ENCODE measurements around the gene UQCRHL. TPM values are rescaled to one million over a fixed set of nuclear protein-coding genes. Genes with fewer than 3 reads are reported as not detected.

The UQCRHL gene
- total RNA-seq, 6 donors from 2014 or later, result 0.57 to 2.1 (median 1.1) TPM

- WGBS, 2 donors, result 98 to 99% methylated on average over 2 to 7 of the region's 7 CpGs
- no peak for DNase-seq
- Histone ChIP-seq H3K27me3 (no peaks in the 10 kb centered on the region), H3K36me3 (peaks cover 0 to 36% (median 5%) of the 10 kb centered on the region in 4 donors), H3K4me3 (no peak overlapping the region), H3K27ac (no peak overlapping the region), H3K9me3 (no peaks in the 10 kb centered on the region), H3K4me1 (no peaks in the 10 kb centered on the region)
- TF ChIP-seq POLR2A (IDR thresholded peaks at IDR 0.05) (no peak), POLR2AphosphoS5 (IDR thresholded peaks at IDR 0.05) (no peak), EP300 (IDR thresholded peaks at IDR 0.05) (no peak), CTCF (IDR thresholded peaks at IDR 0.05) (no peak)
- ATAC-seq (ENCODE audit: low FRiP score in 2 of 2), result no peak
Observed at GRCh38 chr1:15768388-15768787, 39.1 kb downstream of the UQCRHL start.

GRCh38 chr1:15767941-15768340, 39.5 kb downstream of the UQCRHL start:
- Histone ChIP-seq H3K4me1 (no peaks in the 10 kb centered on the region), H3K4me3 (no peak overlapping the region), H3K27ac (no peak overlapping the region), H3K9me3 (no peaks in the 10 kb centered on the region), H3K27me3 (no peaks in the 10 kb centered on the region), H3K36me3 (peaks cover 0 to 36% (median 5%) of the 10 kb centered on the region in 4 donors)
- TF ChIP-seq POLR2AphosphoS5 (IDR thresholded peaks at IDR 0.05), result no peak
- no peak for TF ChIP-seq CTCF (IDR thresholded peaks at IDR 0.05)
- TF ChIP-seq EP300 (IDR thresholded peaks at IDR 0.05), result no peak
- TF ChIP-seq POLR2A (IDR thresholded peaks at IDR 0.05), result no peak
- no peak for DNase-seq
- WGBS, 2 donors, result 81 to 95% methylated on average over 4 of the region's 5 CpGs
- ATAC-seq (ENCODE audit: low FRiP score in 2 of 2), result no peak

GRCh38 chr1:15765495-15766194, 41.8 kb downstream of the UQCRHL start:
- no peak for DNase-seq
- Histone ChIP-seq H3K9me3 (no peaks in the 10 kb centered on the region), H3K36me3 (peaks cover 0 to 23% (median 5%) of the 10 kb centered on the region in 4 donors), H3K4me3 (no peak overlapping the region), H3K27ac (peak overlapping the region in 1 of 4 donors; percentile 4), H3K4me1 (peaks cover 0 to 4% (median 0%) of the 10 kb centered on the region in 4 donors), H3K27me3 (peaks cover 0 to 2% (median 0%) of the 10 kb centered on the region in 4 donors)
- no peak for ATAC-seq (ENCODE audit: low FRiP score in 2 of 2)
- TF ChIP-seq EP300 (IDR thresholded peaks at IDR 0.05) (no peak), POLR2AphosphoS5 (IDR thresholded peaks at IDR 0.05) (no peak), CTCF (IDR thresholded peaks at IDR 0.05) (no peak), POLR2A (IDR thresholded peaks at IDR 0.05) (no peak)
- 70 to 86% methylated on average over 14 to 17 of the region's 20 CpGs for WGBS, 2 donors

- TF ChIP-seq EP300 (IDR thresholded peaks at IDR 0.05) (no peak), POLR2A (IDR thresholded peaks at IDR 0.05) (no peak), CTCF (IDR thresholded peaks at IDR 0.05) (no peak), POLR2AphosphoS5 (IDR thresholded peaks at IDR 0.05) (no peak)
- H3K4me3 ChIP-seq, result no peak overlapping the region
- ATAC-seq (ENCODE audit: low FRiP score in 2 of 2) (no peak), DNase-seq (peak in 1 of 2 donors; percentile 84)
- H3K36me3 ChIP-seq, result peaks cover 0 to 16% (median 5%) of the 10 kb centered on the region in 4 donors
- WGBS, 2 donors, result 82 to 93% methylated on average over 14 to 15 of the region's 15 CpGs
- peaks cover 0 to 2% (median 0%) of the 10 kb centered on the region in 4 donors for H3K27me3 ChIP-seq
- no peaks in the 10 kb centered on the region for H3K9me3 ChIP-seq
- peaks cover 0 to 6% (median 0%) of the 10 kb centered on the region in 4 donors for H3K4me1 ChIP-seq
- H3K27ac ChIP-seq, result peak overlapping the region in 1 of 4 donors; percentile 4
Observed at GRCh38 chr1:15764890-15765289, 42.6 kb downstream of the UQCRHL start.
